ENCODE data around the gene RPP38.

GRCh38 chr10:15099886-15100285, 2.7 kb downstream of the RPP38 start:
- TF ChIP-seq YY1 (IDR thresholded peaks at IDR 0.05; ENCODE audit: low read depth, low read length) = no peak
- TF ChIP-seq CTCF (IDR thresholded peaks at IDR 0.05; ENCODE audit: control extremely low read depth in 1 of 3, insufficient read depth in 1 of 3, low read depth in 1 of 3, low read length in 3 of 3) = no peak
- TF ChIP-seq CBX5 (IDR thresholded peaks at IDR 0.05; ENCODE audit: low read depth, low read length) = no peak
